Neural cell (in vitro differentiated cells): ENCODE measurements around the gene OR2AT4. TPM values are rescaled to one million over a fixed set of nuclear protein-coding genes. Genes with fewer than 3 reads are reported as not detected.

Experiments used
- H2AFZ ChIP-seq: fragments of 200-600, 300-800 bp; sonication (generic), shearing (Covaris generic); 2 replicates; pipeline ENCODE4 v1.6.0; 2014; ENCODE audit warnings: low read depth, mild to moderate bottlenecking, antibody characterized with exemption, low read length, moderate library complexity
- H3F3A ChIP-seq: fragments of 200-600 bp; shearing (Covaris generic); 2 replicates; pipeline ENCODE4 v1.6.1; 2016; ENCODE audit warnings: mild to moderate bottlenecking, moderate library complexity, mixed read lengths, antibody characterized with exemption, low read length; ENCODE audit not compliant: insufficient read depth, poor library complexity, severe bottlenecking
- H3K27ac ChIP-seq: fragments of 200-600, 300-800 bp; sonication (generic), shearing (Covaris generic); 2 replicates; pipeline ENCODE4 v1.5.1; 2014; ENCODE audit warnings: mild to moderate bottlenecking, low read length, moderate library complexity
- H3K27me3 ChIP-seq: fragments of 300-800, 200-600 bp; sonication (generic), shearing (Covaris generic); 2 replicates; pipeline ENCODE4 v1.6.0; 2014; ENCODE audit warnings: mild to moderate bottlenecking, low read depth, low read length, moderate library complexity; ENCODE audit not compliant: insufficient read depth
- H3K36me3 ChIP-seq: fragments of 300-800, 200-600 bp; sonication (generic), shearing (Covaris generic); 2 replicates; pipeline ENCODE4 v1.5.1; 2014; ENCODE audit warnings: mild to moderate bottlenecking, antibody characterized with exemption, low read length, moderate library complexity; ENCODE audit not compliant: insufficient read depth
- H3K4me2 ChIP-seq: fragments of 300-800, 200-600 bp; sonication (generic), shearing (Covaris generic); 2 replicates; pipeline ENCODE4 v1.6.0; 2014; ENCODE audit warnings: mild to moderate bottlenecking, low read length
- H3K4me3 ChIP-seq: fragments of 300-800, 200-600 bp; sonication (generic), shearing (Covaris generic); 2 replicates; pipeline ENCODE4 v1.5.1; 2014; ENCODE audit warnings: mild to moderate bottlenecking, low read length, moderate library complexity
- H3K79me2 ChIP-seq: fragments of 200-600 bp; shearing (Covaris generic); replicated peaks from 2 replicates; pipeline ENCODE4 v1.6.0; 2014; ENCODE audit warnings: mild to moderate bottlenecking, low read length, moderate library complexity; ENCODE audit not compliant: insufficient read depth
- H3K9ac ChIP-seq: fragments of 300-800, 200-600 bp; sonication (generic), shearing (Covaris generic); 2 replicates; pipeline ENCODE4 v1.6.1; 2016; ENCODE audit warnings: mild to moderate bottlenecking, low read length, mixed read lengths
- H3K9me2 ChIP-seq: fragments of 200-600 bp; shearing (Covaris generic); 2 replicates; pipeline ENCODE4 v1.6.1; 2016; ENCODE audit warnings: mild to moderate bottlenecking, low read length, mixed read lengths; ENCODE audit not compliant: insufficient read depth
- H3K9me3 ChIP-seq: fragments of 200-600, 300-800 bp; sonication (generic), shearing (Covaris generic); 2 replicates; pipeline ENCODE4 v1.6.1; 2016; ENCODE audit warnings: mild to moderate bottlenecking, mixed run types, low read length, moderate library complexity, mixed read lengths
- H4K20me1 ChIP-seq: fragments of 200-600 bp; shearing (Covaris generic); 2 replicates; pipeline ENCODE4 v1.6.1; 2016; ENCODE audit warnings: mild to moderate bottlenecking, mixed run types; ENCODE audit not compliant: insufficient read depth
- EP300 ChIP-seq: fragments of 450-650 bp; conservative IDR thresholded peaks from 2 replicates; pipeline ENCODE4 v1.6.1; 2014; ENCODE audit warnings: antibody characterized with exemption, mild to moderate bottlenecking, moderate library complexity; ENCODE audit not compliant: poor library complexity, severe bottlenecking
- EZH2 ChIP-seq: fragments of 200-600, 300-800 bp; shearing (Covaris generic), sonication (generic); IDR thresholded peaks from 2 replicates; pipeline ENCODE4 v1.6.1; 2014; ENCODE audit warnings: antibody characterized with exemption, low read length, borderline replicate concordance, mild to moderate bottlenecking; ENCODE audit not compliant: insufficient read depth, poor library complexity, severe bottlenecking
- MXI1 ChIP-seq: fragments of 450-650 bp; conservative IDR thresholded peaks from 2 replicates; pipeline ENCODE4 v1.6.1; 2014; ENCODE audit warnings: antibody characterized with exemption, mild to moderate bottlenecking; ENCODE audit not compliant: poor library complexity, severe bottlenecking
- POLR2AphosphoS5 ChIP-seq: IDR thresholded peaks from 2 replicates; pipeline ENCODE4 v1.6.1; 2012
- RAD21 ChIP-seq: fragments of 450-650 bp; conservative IDR thresholded peaks from 2 replicates; pipeline ENCODE4 v1.6.1; 2014; ENCODE audit warnings: antibody characterized with exemption, mild to moderate bottlenecking, moderate library complexity
- SMC3 ChIP-seq: fragments of 450-650 bp; conservative IDR thresholded peaks from 2 replicates; pipeline ENCODE4 v1.6.1; 2014; ENCODE audit warnings: antibody characterized with exemption, mild to moderate bottlenecking, moderate library complexity; ENCODE audit not compliant: poor library complexity
- TAF1 ChIP-seq: IDR thresholded peaks from 2 replicates; pipeline ENCODE4 v1.6.1; 2012; ENCODE audit warnings: low read depth
- polyA plus RNA-seq: library from polyadenylated mRNA; depleted of rRNA; stranded (reverse); fragments of >200 nt; gene quantifications from 2 replicates; pipeline ENCODE4 v1.2.3, GENCODE V29; 2014
- TF ChIP-seq, protein P1 (sequence below): IDR thresholded peaks from 2 replicates; pipeline ENCODE4 v1.6.1; 2012; ENCODE audit warnings: borderline replicate concordance
- TF ChIP-seq, protein P2 (sequence below): fragments of 450-650 bp; IDR thresholded peaks from 2 replicates; pipeline ENCODE4 v1.5.1; 2014; ENCODE audit warnings: antibody characterized with exemption, mild to moderate bottlenecking, moderate library complexity; ENCODE audit not compliant: poor library complexity, severe bottlenecking

Gene OR2AT4
- polyA plus RNA-seq, 1 donor from 2014 or later: not detected

DNA sequence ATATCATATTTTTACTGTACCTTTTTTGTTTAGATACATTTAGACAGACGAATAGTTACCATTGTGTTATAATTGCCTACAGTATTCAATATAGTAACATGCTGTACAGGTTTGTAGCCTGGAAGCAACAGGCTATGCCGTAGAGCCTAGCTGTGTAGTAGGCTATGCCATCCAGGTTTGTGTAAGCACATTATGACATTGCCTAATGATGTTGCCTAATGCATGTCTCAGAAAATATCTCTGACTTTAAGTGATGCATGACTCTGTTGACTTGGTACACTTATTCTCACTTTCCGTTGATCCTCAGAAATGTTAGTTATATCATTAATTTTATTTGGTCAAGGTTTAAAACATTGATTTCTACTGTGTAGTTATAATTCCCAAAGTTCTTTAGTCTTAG is 39.9 kb downstream of the OR2AT4 start:
- H3F3A ChIP-seq: no peaks in the 10 kb centered on the region
- H3K79me2 ChIP-seq: no peaks in the 10 kb centered on the region
- H2AFZ ChIP-seq: no peak overlapping the region
- H3K9ac ChIP-seq: no peak overlapping the region
- H3K4me3 ChIP-seq: no peak overlapping the region
- no peaks in the 10 kb centered on the region for H3K36me3 ChIP-seq
- H3K27me3 ChIP-seq: no peaks in the 10 kb centered on the region
- no peaks in the 10 kb centered on the region for H4K20me1 ChIP-seq
- no peak overlapping the region for H3K4me2 ChIP-seq
- no peaks in the 10 kb centered on the region for H3K9me3 ChIP-seq
- TF ChIP-seq EP300 (no peak), POLR2AphosphoS5 (no peak), SMC3 (no peak), RAD21 (no peak), EZH2 (no peak), MXI1 (no peak), TAF1 (no peak)
- TF ChIP-seq, protein P1, sequence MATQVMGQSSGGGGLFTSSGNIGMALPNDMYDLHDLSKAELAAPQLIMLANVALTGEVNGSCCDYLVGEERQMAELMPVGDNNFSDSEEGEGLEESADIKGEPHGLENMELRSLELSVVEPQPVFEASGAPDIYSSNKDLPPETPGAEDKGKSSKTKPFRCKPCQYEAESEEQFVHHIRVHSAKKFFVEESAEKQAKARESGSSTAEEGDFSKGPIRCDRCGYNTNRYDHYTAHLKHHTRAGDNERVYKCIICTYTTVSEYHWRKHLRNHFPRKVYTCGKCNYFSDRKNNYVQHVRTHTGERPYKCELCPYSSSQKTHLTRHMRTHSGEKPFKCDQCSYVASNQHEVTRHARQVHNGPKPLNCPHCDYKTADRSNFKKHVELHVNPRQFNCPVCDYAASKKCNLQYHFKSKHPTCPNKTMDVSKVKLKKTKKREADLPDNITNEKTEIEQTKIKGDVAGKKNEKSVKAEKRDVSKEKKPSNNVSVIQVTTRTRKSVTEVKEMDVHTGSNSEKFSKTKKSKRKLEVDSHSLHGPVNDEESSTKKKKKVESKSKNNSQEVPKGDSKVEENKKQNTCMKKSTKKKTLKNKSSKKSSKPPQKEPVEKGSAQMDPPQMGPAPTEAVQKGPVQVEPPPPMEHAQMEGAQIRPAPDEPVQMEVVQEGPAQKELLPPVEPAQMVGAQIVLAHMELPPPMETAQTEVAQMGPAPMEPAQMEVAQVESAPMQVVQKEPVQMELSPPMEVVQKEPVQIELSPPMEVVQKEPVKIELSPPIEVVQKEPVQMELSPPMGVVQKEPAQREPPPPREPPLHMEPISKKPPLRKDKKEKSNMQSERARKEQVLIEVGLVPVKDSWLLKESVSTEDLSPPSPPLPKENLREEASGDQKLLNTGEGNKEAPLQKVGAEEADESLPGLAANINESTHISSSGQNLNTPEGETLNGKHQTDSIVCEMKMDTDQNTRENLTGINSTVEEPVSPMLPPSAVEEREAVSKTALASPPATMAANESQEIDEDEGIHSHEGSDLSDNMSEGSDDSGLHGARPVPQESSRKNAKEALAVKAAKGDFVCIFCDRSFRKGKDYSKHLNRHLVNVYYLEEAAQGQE: no peak
- TF ChIP-seq, protein P2, sequence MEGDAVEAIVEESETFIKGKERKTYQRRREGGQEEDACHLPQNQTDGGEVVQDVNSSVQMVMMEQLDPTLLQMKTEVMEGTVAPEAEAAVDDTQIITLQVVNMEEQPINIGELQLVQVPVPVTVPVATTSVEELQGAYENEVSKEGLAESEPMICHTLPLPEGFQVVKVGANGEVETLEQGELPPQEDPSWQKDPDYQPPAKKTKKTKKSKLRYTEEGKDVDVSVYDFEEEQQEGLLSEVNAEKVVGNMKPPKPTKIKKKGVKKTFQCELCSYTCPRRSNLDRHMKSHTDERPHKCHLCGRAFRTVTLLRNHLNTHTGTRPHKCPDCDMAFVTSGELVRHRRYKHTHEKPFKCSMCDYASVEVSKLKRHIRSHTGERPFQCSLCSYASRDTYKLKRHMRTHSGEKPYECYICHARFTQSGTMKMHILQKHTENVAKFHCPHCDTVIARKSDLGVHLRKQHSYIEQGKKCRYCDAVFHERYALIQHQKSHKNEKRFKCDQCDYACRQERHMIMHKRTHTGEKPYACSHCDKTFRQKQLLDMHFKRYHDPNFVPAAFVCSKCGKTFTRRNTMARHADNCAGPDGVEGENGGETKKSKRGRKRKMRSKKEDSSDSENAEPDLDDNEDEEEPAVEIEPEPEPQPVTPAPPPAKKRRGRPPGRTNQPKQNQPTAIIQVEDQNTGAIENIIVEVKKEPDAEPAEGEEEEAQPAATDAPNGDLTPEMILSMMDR: no peak
- no peak overlapping the region for H3K27ac ChIP-seq
- no peaks in the 10 kb centered on the region for H3K9me2 ChIP-seq

DNA sequence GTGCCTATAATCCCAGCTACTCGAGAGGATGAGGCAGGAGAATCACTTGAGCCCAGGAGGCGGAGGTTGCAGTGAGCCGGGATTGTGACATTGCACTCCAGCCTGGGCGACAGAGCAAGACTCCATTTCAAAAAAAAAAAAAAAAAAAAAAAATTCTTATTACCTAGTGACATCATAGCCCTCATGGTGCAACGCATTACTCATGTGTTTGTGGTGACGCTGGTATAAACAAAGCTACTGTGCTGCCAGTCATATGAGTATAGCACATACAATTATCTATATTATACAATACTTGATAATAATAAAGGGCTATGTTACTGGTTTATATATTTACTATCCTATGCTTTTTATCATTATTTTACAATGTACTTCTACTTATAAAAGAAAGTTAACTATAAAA is 41.2 kb downstream of the OR2AT4 start:
- Histone ChIP-seq H3K9me3 (no peaks in the 10 kb centered on the region), H3K27me3 (no peaks in the 10 kb centered on the region), H3F3A (no peaks in the 10 kb centered on the region), H4K20me1 (no peaks in the 10 kb centered on the region), H3K4me3 (no peak overlapping the region), H3K9ac (no peak overlapping the region), H3K9me2 (no peaks in the 10 kb centered on the region), H2AFZ (no peak overlapping the region), H3K27ac (no peak overlapping the region), H3K79me2 (no peaks in the 10 kb centered on the region), H3K4me2 (no peak overlapping the region), H3K36me3 (no peaks in the 10 kb centered on the region)
- no peak for TF ChIP-seq POLR2AphosphoS5
- no peak for TF ChIP-seq EZH2
- no peak for TF ChIP-seq RAD21

DNA sequence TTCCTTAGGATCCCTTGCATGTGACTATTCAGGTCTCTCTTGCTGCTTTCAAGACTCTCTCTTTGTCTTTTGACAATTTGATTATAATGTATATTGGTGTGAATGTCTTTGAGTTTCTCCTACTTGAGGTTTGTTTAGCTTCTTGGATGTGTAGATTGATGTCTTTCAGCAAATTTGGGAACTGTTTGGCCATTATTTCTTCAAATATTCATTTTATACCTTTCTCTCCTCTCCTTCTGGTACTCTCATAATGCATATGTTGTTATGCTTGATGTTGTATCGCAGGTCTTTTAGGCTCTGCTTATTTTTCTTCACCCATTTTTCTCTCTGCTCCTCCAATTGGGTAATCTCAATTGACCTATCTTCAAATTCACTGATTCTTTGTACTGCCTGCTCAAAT is 44.2 kb downstream of the OR2AT4 start:
- Histone ChIP-seq H3K9ac (no peak overlapping the region), H3F3A (no peaks in the 10 kb centered on the region), H3K9me3 (no peaks in the 10 kb centered on the region), H2AFZ (no peak overlapping the region), H3K4me2 (no peak overlapping the region), H3K4me3 (no peak overlapping the region), H3K27me3 (no peaks in the 10 kb centered on the region), H3K27ac (no peak overlapping the region), H3K79me2 (no peaks in the 10 kb centered on the region), H3K9me2 (no peaks in the 10 kb centered on the region), H3K36me3 (no peaks in the 10 kb centered on the region), H4K20me1 (no peaks in the 10 kb centered on the region)
- TF ChIP-seq EP300 (no peak), EZH2 (no peak), RAD21 (no peak)
- TF ChIP-seq, protein P2: no peak
